GM18873 (cell line): ENCODE results near the gene MYO5A.
"Not testable (repeated sequence)": the region's sequence is repeated elsewhere in the genome, so short reads cannot be mapped to it uniquely, and the experiment has no call there.

Experiments
- ATAC-seq: cut with Tn5 transposase; IDR thresholded peaks from one replicate; pipeline ENCODE4 v1.9.1; 2021; ENCODE audit warnings: mild to moderate bottlenecking, moderate library complexity, moderate number of reproducible peaks; ENCODE audit not compliant: unreplicated experiment, low FRiP score

MYO5A gene

DNA sequence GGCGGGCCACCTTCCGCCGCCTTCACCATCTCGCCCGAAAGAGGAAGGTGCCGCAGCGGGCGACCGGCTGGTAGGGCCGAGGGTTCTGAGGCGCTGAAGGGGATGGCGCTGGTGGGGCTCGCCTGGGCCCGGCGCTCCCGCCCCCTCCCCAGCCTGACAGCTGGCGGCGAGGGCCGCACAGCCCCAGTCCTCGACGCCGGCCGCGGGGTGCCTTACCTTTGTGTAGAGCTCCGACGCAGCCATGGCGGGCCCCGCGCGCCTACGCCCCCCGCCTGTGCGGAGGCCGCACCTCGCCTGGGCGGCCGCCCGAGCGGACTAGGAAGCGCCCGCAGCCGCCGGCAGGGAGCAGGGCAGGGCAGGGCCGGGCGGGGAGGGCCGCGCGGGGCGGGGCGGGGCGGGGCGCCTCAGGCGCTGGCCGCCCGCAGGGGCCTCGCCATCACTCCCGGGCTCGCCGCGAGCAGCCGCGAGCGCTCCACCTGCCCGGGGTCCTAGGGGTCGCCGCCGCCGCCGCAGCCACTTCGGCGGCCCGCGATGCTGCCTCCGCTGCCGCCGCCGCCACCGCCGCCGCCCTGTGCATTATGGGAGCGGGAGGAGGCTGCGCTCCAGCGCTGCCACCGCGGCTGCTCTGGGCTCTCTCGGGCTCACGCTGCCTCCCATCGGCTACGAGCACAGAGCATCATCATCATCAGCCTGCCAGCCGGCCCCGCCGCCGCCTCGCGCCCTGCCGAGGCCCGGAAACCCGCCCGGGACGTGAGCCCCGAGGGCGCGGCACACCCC lies at the start of gene MYO5A:
Gene MYO5A (minus strand): TSS at position 317 of the 777 bp plus-strand sequence. CDS start 74 bp downstream, at position 243.
- peak; percentile 71 for ATAC-seq

DNA sequence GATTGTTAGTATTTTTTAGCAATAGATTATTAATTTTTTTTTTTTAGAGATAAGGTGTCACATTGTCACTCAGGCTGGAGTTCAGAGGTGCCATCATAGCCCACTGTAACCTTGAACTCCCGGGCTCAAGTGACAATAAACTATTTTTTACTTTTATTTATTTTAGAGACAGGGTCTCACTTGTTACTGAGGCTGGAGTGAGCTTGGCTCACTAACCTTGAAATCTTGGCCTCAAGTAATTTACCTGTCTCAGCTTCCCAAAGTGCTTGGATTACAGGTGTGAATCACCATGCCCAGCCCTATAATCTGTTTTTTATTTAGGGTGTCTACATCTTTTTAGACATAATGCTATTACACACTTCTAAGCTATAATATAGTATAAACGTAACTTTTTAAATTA lies 48.0 kb upstream of the MYO5A start:
- ATAC-seq, result no peak

DNA sequence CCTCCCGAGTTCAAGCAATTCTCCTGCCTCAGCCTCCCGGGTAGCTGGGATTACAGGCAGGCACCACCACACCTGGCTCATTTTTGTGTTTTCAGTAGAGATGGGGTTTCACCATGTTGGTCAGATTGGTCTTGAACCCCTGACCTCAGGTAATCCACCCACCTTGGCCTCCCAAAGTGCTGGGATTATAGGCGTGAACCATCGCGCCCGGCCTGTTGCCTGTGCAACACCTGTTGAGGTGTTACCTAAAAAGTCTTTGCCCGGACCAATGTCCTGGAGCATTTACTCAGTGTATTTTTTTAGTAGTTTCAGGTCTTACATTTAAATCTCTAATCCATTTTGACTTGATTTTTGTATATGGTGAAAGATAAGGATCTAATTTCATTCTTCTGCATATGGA lies 46.9 kb upstream of the MYO5A start:
- ATAC-seq, result not testable (repeated sequence)

DNA sequence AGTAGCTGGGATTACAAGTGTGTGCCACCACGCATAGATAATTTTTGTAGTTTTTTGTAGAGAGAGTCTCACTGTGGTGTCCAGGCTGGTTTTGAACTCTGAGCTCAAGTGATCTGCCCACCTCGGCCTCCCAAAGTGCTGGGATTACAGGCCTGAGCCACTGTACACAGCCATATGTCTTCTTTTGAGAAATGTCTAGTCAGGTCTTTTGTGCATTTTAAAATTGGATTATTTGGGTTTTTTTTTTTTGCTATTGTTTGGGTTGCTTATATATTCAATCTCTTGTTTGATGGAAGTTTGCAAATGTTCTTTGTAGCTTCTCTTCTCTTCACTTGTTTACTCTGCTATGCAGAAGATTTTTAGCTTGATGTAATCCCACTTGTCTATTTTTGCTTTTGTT lies 46.4 kb upstream of the MYO5A start:
- no peak for ATAC-seq

DNA sequence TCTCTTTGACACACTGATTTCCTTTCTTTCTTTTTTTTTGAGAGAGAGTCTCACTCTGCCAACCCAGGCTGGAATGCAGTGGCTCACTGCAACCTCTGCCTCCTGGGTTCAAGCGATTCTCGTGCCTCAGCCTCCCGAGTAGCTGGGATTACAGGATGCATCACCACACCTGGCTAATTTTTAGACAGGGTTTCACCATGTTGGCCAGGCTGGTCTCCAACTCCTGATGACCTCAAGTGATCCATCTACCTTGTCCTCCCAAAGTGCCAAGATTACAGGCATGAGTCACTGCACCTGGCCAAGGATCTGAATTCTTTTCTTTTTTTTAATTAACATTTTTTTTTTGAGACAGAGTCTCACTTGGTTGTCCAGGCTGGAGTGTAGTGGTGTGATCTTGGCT lies 45.9 kb upstream of the MYO5A start:
- not testable (repeated sequence) for ATAC-seq

DNA sequence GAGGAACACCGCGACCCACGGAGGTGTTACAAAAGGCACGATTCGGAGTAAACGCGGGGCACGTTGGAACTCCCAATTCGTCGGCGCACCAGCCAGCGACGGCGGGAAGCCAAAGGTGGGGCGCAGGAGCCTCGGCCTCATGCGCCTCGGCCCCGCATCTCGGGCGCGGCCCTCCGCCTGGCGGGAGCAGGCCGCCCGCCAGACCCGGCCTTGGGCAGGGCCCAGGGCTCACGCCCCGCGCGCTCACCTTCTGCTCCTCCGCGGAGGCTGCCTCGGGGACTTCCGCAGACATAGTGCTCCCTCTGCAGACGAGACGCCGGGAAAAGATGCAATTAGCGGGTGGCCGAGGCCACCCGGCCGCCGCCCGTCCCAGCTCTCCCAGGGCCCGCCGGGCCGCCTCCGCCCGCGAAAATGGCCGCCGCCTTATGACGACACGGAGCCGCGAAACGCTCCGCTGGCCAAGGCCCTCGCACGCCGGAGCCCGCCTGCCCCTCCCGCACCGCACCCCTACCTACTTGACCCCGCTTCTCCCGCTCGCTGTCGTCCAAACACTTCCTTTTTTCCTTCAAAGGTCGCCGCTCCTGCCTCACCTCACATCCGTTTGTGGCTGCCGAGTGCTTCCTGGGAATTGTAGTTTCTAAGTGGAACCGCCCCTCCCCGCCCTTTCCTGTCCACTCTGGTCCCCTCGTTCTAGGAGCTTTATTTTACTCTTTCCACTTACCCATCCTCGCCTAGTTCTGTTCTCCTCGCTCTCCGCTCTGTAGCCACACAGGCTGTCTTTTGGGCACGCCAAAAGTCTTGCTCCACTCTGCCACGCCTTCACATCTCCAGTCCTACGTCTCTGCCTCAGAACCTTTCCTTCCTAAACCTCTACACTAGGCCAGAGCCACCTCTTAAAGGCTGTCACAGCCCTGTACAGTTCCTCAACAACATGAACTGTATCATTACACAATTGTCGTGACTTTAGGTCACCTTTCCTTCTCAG lies 40.2 kb upstream of the MYO5A start, which contains the start of gene ARPP19:
Gene ARPP19 (minus strand): TSS at position 430 of the 985 bp plus-strand sequence. CDS start 138 bp downstream, at position 292.
- peak; percentile 55 for ATAC-seq

DNA sequence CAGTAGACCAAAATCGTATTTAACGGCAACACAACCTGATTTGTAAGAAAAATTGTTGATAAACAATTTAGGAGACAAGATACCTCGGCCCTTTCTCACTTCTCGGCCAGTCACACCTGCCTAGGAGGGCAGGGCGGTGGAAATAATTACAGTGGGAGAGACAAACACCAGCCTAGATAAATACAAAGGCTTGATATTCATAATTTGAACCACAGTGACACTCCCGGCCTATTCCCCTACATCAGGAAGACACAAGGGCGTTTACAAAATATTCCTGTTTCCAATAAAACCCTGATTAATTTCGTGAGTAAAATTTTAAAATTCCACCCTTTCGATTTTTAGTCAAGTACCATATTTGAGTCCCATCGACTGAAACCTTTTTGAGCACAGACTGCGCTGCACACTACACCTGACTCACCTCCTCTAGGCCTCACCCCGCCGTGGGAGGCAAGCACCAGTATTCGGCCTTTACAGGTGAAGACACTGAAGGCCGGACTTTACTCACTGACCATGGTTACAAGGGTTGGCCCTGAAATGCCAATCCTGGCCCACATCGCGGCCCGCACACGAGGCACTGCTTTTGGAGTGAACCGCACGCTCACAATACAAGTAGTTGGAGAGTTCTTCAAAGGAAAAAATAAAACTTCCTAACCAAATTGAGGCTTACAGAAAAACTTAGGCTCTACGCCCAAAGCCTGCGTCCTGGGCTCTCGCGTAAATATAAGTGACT lies 39.4 kb upstream of the MYO5A start:
- ATAC-seq, result no peak

DNA sequence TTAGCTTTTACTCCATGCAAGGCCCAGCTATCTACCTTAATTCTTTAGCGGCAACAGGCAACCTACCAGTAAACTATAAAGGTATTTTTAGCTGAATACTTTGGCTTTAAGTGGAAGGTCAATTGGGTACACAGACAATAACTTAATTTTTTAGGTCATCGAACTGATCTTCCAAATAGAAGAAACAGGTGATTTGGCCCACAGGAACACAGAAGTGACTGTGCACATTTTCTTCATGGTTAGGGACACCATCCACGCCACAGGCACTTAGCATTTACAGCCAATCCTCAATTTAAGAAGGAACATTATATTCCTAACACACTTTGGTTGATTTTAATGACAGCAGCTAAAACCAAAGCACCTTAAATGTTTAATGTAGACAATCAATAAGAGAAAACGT lies 38.2 kb upstream of the MYO5A start:
- ATAC-seq, result no peak

DNA sequence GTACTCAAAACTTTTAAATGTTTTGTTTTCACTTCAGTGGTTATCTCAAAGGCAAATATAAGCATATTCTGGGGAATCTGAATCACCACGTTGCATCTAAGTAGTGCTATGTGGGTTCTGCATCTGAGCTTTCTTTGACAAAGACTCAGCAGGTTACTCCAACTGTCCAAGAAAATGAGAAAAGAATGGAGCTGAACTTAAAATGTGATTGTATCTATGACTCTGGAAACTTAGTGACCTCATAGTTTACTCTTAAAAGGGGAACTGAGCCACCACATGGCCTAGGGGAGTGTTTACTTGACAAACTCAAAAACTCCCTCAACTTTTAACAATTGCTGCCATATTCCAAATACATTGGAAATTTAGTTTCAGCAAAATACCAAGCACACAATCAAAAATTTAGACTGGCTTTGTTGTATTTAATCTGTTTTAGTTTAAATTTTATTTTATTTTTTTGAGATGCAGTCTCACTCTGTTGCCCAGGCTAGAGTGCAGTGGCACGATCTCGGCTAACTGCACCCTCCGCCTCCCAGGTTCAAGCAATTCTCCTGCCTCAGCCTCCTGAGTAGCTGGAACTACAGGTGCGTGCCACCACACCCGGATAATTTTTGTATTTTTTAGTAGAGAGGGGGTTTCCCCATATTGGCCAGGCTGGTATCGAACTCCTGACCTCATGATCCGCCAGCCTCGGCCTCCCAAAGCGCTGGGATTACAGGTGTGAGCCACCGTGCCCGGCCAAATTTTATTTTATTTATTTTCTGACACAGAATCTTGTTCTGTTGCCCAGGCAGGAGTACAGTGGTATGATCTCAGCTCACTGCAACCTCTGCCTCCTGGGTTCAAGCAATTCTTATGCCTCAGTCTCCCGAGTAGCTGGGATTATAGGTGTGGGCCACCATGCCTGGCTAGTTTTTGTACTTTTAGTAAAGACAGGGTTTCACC lies 37.0 kb upstream of the MYO5A start:
- peak; percentile 49 for ATAC-seq

DNA sequence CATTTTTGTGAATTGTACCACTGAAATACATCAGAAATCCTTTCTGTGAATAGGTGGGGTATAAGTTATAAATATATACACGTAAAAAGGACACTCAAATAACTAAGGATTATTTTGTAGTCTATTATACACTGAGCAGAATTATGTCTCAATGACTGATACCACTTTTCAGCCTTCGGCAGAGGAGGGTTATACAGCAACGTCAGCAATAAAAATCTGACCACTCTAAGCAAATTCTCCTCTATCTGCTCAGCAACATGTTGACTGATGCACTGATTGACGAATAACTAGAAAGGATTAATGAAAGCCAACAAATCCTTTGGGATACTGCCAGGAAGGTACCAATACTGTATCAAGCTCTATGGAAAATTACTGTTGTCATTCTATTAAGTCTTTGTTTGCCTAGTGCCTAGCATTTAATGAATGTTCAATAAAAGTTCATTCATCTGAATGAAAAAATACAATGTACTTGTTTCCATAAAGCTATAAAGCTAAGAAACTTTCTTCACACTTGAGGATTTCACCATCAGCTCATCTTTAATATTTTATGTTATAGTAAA lies 34.9 kb upstream of the MYO5A start:
- ATAC-seq, result no peak

DNA sequence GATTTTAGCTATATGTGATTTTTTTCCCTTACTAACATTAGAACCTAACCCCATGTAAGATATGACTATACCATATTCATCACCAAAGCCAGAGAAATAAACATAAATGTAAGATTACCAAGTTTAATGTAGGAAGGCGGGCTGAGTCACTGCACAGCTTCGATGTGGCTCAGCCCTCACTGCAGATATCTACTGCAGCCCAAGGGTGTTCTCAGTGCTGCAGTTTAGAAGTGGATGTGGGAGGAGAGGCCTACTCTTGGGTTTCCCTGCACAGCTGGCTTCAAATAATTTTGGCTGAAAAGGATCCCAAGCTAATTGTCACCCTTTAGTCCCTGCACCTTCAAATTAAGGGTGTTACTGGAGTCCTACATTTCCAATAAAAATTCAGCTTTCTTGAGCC lies 30.9 kb upstream of the MYO5A start:
- ATAC-seq, result no peak

DNA sequence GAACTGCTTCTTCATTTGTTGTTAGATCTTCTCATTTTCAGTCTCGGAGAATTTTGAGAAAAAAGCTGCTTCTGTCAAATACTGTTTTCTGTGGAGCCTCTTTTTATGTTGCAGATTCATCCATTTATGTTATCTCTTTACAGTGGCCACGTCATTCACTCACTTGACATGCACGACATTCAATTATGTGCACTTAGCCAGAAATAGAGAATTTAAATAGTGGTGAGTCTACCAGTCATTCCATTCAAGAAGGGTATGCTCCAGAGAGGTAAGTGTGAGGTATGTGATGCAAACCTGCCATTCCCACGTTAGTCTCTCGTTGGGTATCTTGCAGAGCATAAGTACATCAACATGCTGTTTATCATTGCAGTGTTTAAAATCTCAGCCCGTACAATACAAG lies 30.3 kb upstream of the MYO5A start:
- ATAC-seq, result no peak

DNA sequence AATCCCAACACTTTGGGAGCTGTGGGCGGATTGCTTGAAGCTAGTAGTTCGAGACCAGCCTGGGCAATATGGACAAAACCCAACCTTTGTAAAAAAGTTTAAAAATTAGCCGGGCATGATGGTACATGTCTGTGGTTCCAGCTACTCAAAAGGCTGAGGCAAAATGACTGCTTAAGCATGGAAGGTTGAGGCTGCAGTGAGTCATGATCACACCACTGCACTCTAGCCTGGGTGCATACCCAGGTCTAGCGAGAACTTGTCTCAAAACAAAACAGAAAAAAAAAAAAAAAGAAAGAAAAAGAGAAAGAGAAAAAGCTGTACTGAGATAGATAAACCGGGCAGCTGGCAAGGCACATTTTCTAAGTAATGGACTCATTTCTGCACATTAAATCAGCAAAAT lies 29.5 kb upstream of the MYO5A start:
- ATAC-seq, result peak; percentile 74

DNA sequence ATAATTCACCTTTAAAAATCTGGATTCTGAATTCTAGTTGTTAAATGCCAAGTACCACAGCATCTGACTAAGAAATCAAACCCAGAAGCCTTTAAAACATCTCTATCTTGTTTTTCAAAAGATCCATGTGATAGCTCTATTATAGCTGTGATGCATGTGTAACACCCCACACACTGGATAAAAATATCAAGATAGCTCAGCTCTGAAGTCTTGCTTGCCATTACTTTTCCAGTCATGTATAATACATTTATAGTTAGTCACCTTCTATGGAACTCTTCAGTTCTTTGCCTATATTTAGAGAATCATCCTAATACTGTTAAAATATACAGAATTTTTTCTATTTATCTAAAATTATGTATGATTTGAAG lies 28.6 kb upstream of the MYO5A start:
- ATAC-seq, result no peak

DNA sequence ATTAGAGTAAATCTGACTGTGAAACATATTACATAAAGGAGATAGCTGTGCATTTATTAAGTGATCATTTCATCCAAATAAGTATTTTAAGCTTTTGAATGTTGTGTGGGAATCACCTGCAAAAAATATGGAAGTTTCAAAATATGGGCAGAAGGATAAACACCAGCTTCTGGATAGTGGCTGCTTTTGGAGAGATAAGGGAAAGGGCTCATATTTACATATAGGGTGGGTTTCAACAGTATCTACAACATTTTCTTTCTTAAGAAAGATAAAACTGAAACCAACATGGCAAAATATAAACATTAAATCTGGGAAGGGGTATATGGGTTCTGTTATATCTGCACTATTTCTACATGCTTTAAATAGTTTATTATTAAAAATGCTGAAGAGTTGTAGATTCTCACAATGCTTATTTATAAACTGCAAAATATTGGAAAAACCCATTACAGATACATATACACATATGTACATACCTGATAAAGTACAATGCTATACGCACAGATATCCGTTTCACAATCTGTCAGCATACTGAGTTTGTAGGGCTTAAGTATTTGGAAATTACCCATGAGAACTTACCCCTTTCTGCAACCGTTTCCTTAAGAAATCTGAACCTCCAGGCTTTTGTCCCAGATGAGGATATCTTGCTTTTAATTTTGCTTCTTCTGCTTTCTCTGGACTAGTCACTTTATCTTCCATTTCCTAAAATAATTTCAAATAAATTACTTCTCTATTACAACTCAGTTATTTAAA lies 28.0 kb upstream of the MYO5A start:
- ATAC-seq, result no peak

DNA sequence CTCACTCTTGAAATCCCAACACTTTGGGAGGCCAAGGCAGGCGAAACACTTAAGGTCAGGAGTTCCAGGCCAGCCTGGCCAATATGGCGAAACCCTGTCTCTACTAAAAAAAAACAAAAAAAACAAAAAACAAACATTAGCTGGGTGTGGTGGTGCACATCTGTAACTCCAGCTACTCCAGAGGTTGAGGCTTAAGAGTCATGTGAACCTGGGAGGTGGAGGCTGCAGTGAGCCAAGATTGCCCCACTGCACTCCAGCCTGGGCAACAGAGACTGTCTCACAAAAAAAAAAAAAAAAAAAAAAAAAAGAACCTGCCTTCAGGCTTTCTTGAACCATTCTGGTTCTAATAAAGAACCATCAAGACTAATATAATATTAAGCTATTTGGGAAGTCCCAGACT lies 23.6 kb upstream of the MYO5A start:
- ATAC-seq, result no peak

DNA sequence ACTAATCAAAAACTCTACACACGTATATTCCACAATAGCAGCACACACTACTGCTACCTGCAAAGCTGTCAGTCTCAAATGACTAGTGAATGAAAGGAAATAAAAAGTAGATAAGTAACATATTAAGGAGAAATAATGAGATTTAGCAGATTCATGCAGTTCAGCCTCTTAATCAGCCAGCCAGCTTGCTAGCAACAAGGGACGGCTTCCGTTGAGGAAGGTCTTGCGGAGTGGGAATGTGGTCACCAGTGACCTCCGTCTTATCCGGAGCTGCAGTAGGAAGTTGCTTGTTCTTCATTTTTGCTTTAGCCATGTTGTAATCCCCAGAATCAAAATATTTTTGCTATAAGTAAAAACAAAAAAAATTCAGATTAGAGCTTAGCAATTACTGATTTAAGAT lies 23.1 kb upstream of the MYO5A start:
- no peak for ATAC-seq

DNA sequence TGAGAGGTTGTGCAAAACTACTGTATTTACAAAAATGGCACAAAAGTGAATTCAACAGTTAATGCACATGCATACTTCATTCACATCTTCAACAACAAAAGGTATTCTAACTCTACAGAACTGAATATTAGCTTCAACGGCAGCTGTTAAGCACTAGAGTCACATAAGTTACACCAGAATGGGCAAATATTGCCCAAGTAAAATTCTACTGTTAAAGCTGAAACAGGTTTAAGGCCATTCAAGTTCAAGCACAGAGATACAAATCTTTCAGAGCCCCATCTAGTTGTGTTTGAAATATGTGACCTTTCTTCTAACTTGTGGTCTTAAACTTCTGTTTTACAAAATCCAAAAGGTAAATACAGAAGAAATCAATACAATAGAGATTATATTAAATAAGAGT lies 22.5 kb upstream of the MYO5A start:
- not testable (repeated sequence) for ATAC-seq
